NCI-H2107 treated with DMSO at 0.1 percent for 48 hours (cell line): ENCODE data around the gene ARMS2.

Experiments used
- DNase-seq: peaks from one replicate; lab custom pipeline; 2025; ENCODE audit not compliant: unreplicated experiment; lab: John Stamatoyannopoulos, UW

The ARMS2 gene

DNA sequence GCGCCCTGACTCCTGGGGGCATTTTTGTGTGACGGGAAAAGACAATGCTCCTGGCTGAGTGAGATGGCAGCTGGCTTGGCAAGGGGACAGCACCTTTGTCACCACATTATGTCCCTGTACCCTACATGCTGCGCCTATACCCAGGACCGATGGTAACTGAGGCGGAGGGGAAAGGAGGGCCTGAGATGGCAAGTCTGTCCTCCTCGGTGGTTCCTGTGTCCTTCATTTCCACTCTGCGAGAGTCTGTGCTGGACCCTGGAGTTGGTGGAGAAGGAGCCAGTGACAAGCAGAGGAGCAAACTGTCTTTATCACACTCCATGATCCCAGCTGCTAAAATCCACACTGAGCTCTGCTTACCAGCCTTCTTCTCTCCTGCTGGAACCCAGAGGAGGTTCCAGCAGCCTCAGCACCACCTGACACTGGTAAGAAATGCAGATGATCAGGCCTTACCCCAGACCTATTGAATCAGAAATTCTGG lies at the start of gene ARMS2:
TSS of gene ARMS2 (plus strand) at position 51 of the 478 bp plus-strand sequence. CDS start at position 126, 75 bp downstream.
- DNase-seq: no peak

DNA sequence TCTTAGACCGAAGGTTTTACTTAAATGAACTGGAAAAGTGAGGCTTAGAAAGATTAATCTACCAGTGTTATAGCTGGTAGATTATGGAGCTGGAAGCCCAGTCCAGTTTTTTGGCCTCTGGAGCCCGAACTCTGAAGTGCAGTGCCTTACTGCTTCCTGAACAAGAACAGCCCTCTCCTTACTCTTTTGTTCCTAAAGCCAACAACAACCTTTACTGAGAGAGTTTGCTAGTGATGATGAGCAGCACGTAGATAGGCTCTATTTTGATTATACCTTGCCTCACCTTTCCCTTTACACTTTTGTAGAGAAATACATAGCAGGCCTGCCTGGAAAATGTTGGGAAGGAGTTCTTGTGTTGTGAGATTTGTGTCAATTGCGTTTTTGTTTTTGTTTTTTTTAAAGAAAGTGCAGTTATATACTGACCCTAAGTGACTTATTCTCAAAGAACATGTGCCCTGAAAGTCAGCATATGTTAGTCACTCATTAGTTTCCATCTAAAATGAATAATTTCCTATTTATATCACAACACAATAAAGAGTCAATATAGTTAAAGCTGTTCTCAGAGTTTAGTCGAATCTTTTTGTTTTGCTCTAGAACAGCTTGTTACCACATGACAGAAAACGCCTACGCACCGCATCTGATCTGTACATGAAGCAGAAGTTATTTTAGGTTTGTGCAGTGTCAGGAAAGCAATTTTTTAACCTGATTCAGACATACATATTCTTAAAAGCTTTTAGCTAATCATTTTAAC lies 46.9 kb upstream of the ARMS2 start:
- no peak for DNase-seq

- no peak for DNase-seq
Measured at GRCh38 chr10:122413327-122413726, 41.1 kb upstream of the ARMS2 start.

- no peak for DNase-seq
Measured at GRCh38 chr10:122417667-122418066, 36.8 kb upstream of the ARMS2 start.

GRCh38 chr10:122419016-122419415 lies 35.4 kb upstream of the ARMS2 start:
- DNase-seq: no peak

DNA sequence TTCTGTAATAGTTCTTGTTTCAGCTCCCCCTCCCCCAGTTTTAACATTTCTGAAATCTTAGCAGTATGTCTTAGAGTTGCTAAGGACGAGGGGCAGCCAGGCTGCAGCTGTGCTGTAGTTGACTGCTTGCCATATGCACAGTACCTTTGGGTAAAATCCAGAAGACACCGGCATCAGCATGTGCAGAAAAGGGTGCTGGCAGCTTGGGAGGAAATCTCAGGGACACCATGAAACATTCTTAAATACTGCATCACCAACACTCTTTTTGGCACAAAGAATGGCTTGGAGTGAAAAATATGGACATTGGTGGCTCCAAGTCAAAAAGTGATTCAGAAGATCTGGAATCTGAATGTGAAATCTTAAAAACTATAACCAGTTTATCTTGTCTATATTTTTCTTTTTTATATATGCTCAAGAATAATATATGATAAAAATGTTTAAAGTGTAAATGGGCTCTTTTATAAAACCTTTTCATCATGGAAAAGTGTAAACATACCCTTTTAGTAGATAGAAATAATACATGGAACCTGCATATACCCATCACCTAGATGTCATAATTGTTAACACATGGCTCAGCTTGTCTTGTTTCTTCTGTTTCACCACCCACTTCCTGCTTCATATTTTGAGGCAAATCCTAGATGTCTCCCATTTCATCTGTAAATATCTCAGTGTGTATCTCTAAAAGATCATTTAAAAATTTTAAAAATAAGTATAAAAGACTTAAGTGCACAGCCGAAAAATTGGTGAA lies 34.4 kb upstream of the ARMS2 start:
- no peak for DNase-seq

DNA sequence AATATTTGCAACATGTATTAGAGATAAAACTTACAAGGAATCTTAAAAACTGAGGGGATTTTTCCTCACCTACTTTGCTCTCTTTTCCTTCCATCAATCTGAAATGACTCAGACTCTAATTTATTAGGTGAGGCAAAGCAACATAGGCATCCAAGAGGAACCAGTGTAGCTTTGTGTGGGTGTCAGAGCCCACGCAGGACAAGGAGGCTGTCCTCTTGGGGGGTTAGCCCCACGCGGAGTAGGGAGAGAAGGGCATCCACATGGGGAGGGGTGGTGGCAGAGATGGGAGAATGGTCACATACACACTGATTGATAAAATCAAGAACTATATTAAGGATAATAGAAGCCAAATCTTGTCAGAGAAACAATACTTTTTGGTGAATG lies 33.8 kb upstream of the ARMS2 start:
- DNase-seq: no peak

- DNase-seq: no peak
Measured at GRCh38 chr10:122421054-122421625, 33.3 kb upstream of the ARMS2 start.

DNA sequence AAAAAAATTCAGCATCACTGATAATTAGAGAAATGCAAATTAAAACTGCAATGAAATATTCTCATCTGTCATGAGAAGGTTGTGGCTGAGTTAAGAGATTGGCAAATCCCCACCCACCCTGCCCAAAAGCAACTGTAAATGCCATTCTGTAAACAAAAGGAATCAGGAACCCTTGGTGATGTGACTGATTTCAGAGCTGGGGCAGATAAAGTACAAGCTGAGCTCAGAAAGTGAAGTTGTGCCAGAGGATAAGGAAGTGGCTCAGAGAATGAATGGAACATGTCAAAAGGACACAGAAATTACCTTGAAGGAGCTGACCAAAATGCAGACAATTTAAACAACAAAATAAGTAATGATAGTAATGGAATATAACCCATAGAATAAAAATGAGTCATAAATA lies 32.7 kb upstream of the ARMS2 start:
- DNase-seq: no peak

DNA sequence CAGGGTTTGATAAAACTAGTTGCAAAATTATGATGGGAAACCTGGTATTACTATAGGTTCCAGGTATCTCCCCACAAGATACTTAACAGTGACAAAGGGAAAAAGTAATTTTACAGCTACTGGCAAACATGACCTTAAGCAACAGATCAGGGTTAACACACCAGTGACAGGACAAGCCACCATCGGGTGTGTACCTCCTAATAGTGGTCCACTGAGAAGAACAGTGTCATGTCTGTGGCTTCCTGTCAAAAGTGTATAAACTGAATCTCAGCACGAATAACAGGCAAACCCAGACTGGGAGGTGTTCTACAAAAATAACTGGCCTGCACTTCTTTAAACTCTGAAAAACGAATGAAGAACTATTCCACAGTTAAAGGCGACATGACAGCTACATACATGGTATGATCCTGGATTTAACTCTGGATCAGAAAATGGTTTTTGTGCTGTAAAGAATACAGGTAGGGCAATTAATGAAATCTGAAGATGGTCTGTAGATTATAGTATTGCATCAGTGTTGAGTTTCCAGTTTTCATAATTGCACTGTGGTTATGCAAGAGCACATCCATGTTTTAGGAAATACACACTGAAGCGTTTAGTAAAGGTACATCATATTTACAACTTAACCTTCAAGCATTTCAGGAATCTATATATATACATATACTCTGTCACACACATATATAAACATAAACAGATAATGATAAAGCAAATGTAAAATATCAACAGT lies 32.0 kb upstream of the ARMS2 start:
- no peak for DNase-seq

- no peak for DNase-seq
Measured at GRCh38 chr10:122424059-122424458, 30.4 kb upstream of the ARMS2 start.

DNA sequence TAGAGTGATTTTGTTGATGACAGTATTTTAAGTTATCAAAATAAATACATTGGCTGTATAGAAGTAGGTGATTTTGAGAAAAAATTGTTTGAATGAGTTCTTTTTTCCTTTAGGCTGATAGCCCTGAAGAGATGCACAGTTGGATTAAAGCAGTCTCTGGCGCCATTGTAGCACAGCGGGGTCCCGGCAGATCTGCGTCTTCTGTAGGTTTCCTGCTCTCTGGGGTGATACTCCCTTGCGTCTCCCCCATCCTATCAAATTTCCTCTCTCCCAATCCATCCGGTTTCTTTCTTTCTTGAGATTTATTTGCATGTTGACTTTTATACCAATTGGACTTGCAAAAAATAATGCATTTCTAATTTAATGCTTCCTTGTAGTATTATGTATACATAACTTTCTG lies 27.6 kb upstream of the ARMS2 start:
- DNase-seq: no peak

GRCh38 chr10:122427280-122427679 lies 27.2 kb upstream of the ARMS2 start:
- DNase-seq: no peak

- DNase-seq: peak; percentile 4
Measured at GRCh38 chr10:122435212-122435827, 19.1 kb upstream of the ARMS2 start.

GRCh38 chr10:122441961-122442360 lies 12.5 kb upstream of the ARMS2 start:
- DNase-seq: no peak

DNA sequence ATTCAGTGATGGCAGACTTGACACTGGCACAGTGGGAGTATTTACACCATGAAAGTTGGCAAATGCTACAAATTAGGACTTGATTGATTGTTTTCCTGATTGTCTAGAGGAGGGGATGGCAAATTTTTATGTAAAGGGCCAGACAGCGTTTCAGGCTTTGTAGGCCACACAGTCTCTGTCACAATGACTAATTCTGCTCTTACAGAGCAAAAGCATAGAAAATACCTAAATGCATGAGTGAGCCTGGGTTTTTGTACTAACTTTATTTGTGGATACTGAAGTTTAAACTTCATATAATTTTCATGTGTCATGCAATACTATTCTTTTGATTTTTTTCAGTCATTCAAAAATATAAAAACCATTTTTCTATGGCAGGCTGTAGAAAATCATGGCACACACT lies 9.0 kb upstream of the ARMS2 start:
- DNase-seq: no peak

GRCh38 chr10:122445904-122446303 lies 8.5 kb upstream of the ARMS2 start:
- DNase-seq: no peak

- DNase-seq: no peak
Measured at GRCh38 chr10:122446668-122447423, 7.6 kb upstream of the ARMS2 start.

GRCh38 chr10:122448600-122448999 lies 5.9 kb upstream of the ARMS2 start:
- DNase-seq: no peak

DNA sequence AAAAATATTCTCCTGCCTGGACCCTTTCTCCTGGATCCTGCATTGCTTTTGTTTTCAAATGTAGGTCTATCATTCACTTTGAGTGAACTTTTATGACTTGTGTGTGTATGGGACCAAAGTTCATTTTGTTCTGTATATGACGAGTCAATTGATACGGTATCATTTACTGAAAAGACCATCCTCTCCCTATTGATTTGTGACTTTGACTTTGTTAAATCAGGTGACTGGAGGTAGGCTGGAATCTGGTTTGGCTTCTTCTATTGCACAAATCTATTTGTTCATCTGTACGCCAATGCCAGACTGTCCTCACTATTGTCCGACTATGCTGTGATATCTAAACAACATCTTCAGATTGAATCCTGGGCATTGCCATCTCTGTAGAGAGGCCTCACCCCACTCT lies 5.3 kb upstream of the ARMS2 start:
- DNase-seq: no peak
